LoVo (cell line): ENCODE measurements around the gene FYN.
A peak's percentile ranks its signal among the peaks of the same experiment; 100 is the strongest.
"Not testable (repeated sequence)": the region's sequence is repeated elsewhere in the genome, so short reads cannot be mapped to it uniquely, and the experiment has no call there.

Experiments
- DNase-seq: peaks from one replicate; pipeline ENCODE4 v3.0.0-alpha.2; 2016; ENCODE audit warnings: low spot score

The FYN gene

DNA sequence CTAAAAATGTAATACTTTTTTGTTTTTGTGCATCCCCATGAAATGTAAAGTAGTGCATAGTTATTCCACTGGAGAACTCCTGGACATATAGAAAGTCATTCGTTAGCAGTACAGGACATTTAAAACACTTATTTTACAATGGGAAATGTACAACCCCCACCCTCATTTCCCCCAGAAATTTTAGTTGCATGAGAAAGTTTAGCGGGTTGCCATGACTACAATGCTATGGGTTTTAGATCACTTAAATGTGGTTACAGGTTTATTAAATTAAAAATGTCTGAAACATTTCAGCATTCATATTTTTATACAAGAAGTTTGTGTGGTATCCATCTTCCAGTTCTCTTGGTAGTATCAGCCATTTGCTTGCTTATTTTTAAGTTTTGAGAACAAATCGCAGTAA is 212.7 kb downstream of the FYN start:
- no peak for DNase-seq

DNA sequence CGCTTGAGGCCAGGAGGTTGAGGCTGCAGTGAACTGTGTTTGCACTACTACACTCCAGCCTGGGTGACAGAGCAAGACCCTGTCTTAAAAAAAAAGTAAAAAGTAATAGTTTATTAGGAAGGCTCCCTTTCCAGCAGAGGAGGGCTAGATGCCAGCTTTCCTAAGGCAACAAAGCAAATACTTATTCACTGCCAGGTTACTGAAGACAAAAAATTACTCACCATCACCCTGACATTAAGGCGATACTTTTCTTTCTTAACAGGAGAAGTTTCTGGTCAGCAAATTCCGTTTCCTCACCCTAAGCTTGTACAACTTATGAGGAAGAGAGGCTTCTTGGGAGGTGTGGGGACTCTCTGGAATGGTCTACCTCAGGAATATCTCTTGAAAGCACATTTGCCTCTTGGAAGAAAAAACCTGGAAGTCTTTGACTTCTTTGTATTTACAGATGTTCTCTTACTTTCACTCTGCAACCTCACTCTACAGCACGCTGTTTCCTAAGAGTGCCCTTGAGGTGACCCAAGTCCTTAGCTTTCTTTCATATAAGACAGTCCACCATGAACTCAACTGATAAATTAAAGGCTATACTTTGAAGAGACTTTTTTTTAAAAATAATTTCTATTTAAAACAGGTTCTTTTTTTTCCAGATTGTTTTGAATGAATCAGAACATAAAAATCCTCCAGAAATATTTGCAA is 214.6 kb downstream of the FYN start:
- no peak for DNase-seq

DNA sequence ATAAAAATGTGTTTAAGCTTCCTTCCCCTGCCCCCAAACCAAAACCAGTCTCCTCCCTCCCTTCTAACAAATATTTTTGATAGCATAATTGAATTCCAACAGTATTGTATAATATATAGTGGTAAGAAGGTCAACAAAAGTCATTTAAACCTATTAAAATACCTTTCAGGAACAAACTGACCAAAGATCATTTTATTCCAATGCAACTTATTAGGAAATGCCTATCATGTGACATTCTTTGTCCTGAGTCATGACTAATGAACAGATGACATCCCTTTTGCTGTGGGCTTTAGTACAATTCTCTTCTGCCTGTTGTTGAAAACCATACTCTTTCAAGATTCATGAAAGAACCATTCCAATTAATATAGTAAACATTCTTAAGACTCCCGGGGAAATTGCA is 216.1 kb downstream of the FYN start:
- no peak for DNase-seq

DNA sequence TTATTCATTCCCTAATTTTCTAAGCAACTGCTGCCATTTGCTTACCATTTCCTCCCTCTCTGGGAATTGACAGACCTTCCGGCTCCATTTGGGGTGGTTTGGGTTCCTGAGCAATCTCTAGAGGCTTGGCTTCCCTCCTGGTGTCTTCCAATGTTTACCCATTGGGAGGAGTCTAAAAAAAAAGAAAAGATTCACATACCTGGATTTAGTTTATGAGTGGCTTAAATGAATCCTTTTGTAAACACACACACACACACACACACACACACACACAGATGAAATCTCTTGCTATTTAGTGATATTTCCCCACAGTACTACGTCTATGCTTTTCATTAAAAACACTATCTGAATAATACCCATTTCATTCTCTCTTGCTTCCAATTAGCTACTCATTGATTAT is 219.3 kb downstream of the FYN start:
- DNase-seq: peak; percentile 33

DNA sequence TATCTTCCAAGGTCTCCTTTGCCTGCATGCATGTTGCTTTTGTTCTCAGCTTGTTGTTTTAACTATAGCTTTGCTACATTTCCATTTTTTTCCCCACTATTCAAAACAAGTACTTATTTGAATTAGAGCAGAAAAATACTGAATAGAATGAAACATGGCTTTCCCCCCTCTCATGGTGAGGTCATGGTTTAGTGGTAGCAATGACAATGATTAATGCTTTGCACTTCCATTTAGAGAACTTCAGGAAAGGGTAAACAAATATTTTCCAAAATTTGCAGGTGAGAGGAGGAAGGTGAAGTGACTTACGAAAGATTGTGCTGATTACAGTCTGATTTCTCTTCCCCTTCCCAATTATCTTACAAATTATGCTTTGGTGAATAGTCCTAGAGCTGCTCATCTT is 219.8 kb downstream of the FYN start:
- DNase-seq: no peak

DNA sequence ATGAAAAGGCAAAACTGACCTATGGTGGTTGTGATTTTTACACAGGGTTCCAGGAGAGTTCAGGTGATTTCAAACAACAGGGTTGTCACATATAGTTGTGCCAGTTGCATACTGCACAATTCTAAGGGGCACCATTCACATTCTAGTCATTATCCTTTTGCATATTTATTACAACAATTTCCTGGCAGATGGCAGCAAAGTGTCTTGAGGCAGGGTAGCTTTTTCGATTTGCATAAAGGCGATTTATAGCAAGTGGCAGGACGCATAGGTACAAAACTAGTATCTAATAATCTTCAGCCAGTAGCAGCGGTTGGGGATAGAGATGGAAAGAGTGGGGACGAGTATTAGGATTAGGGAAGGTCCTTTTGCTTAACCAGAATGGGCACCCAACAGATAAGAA is 221.1 kb downstream of the FYN start:
- DNase-seq: no peak

DNA sequence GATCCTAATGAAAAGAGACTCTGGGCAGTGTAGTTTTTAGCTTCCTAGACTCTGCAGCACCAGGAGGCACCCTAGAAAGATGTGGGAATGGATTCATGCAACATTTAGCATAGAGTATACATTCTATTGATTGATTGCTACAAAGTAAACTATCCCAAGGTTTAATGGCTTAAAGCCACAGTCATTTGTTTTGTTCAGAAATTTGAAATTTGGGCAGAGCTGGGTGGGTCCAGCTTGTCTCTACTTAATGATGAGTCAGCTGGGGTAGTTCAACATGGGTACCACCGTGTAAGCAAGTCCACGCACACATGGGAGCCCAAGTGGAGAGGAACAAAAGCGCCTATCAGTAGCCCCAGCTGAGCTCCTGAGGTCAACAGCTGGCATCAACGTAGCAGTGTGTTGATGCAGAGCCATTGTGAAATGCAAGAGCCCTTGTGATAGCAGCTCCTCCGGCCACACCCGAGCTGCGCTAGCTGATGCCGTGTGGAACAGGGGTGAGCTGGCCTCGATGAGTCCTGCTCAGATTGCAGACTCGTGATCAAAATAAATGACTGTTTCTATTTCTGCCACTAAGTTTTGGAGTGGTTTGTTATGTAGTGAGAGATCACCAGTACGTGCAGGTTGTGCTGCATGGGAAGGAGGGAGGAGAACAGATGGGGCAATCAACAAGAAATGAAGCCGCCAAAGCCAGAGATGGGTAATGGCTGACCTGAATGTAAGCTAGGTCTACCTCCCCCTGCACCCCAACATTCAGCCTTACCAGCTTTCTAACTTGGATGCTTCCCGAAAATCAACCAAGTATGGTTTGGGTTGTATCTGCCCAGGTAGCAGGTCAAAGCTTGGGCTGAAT is 221.8 kb downstream of the FYN start:
- no peak for DNase-seq

DNA sequence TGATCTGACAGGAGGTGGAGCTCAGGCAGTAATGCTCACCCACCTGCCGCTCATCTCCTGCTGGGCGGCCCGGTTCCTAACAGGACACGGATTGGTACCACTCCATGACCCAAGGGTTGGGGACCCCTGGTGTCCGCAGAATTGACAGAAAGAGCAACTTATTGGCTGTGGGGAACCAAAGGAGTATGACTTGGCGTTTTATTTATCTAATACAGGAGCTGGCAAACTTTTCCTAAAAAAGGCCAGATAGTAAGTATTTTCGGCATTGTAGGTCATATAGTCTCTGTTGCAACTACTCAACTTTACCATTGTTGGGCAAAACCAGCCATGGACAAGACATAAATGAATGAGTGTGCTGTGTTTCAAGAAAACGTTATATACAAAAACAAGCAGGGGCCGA is 223.2 kb downstream of the FYN start:
- DNase-seq: no peak

DNA sequence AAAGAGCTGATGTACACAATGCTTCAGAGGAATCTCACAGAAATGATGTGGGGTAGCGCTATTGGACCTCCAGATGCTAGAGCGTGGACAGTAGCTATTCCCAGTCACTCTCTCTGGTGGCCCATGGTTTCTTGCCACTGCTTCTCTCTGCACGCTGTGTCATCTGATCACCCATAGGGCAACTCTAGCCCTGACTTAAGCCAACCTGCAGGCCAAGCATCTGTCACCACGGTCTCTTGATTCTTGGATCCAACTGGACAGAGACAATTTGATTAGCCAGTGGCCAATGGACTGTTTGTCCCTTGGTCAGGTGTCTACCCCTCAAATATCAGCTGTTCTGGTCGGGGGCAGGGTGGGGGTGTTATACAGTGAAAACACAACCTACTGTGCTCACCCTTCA is 225.2 kb downstream of the FYN start:
- DNase-seq: no peak

DNA sequence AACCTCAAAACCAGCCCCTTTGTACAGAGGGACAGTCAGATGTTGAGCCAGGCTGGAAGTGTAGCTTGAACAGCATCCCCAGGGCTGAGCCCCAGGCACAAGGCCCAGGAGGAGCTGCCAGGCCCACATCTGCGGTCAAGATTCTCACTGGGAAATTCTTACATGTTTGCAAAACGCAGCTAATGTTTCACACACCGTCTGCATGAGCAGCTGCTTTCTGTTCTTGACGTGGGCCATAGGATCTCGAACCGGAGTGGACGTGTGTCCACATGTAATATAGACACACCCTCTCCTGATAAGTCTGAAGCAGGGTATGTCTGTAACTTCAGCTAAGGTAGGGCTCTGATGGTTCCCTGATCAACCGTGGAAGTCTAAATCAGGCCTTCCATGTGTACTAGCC is 226.3 kb downstream of the FYN start:
- DNase-seq: no peak

DNA sequence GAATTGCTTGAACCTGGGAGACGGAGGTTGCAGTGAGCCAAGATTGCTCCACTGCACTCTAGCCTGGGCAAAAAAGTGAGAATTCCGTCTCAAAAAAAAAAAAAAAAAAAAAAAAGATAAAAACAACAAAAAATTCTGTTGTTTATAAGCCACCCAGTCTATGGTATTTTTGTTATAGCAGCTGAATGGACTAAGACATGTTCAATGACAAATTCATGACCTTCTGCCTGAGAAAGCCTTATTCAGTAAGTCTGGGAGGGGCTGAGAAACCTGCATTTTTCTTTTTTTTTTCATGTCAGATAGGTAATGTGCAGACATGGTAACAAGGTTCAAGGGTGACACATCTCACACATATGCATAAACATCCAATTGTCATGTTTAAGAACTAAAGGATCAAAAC is 227.2 kb downstream of the FYN start:
- no peak for DNase-seq

DNA sequence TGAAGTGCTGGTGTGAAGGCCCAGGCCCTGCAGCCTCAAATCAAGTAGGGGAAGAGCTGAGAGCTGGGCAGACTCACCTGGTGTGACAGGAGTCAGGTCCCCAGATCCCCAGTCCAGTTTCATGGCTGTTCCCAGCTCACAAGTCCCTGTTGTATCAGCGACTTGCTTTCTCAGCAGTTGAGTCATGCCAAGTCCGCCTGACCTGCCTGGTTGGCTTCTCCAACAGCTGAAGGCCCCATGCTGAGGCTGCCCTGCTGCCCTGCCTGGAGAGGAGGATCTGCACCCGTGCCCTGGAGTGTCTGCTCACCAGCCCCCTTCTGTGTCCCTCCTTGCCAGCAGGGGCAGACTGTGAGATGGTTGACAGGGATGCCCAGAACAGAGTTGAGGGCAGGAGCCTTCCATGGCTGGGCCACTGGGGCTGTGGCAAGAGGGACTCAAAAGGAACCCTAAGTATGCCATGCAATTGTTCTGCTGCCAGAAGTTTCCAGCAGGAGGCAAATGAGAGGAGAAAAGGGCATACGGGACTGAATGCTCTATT is 228.3 kb downstream of the FYN start:
- DNase-seq: no peak

DNA sequence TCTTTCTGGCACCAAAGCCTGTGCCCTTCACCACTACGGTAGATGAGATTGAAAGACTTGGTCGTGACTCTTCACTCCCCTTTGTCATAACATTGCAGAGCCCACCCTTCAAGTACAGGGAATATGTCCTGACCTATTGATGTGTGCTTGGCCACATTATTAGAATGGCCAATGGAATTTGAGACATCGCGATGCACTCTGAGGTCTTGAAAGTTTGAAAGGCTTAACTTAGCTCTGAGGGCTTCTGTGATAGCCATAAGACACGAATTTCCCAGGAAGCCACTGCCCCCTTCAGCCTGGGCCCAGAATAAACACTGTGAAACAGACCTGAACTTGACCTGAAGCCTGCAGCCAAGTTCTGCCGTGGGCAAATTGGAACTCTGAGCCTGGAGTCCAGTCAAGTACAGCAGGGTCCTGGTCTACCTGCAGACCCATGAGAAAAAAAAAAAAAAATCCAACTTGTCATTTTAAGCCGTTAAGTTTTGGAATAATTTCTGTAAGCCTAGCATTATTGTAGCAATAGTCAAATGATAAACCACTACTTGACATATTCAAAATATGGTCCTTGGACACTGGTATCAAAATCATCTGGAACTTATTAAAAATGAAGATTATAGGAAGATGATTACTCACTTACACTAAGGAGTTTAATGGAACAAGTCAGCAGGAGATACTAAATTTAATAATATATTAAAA is 230.6 kb downstream of the FYN start:
- peak; percentile 39 for DNase-seq

DNA sequence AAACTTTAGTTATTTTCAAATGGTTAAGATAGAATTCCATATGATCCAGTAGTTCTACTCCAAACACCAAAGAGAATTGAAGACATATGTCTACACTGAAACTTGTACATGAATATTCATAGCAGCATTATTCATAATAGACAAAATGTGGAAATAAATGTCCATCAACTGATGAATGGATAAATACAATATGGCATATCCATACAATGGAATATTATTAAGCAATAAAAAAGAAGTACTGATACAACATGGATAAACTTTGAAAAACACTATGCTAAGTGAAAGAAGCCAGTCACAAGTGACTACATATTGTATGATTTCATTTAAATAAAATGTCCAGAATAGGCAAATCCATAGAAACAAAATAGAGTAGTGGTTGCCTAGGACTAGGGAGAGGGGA is 234.0 kb downstream of the FYN start:
- DNase-seq: no peak

DNA sequence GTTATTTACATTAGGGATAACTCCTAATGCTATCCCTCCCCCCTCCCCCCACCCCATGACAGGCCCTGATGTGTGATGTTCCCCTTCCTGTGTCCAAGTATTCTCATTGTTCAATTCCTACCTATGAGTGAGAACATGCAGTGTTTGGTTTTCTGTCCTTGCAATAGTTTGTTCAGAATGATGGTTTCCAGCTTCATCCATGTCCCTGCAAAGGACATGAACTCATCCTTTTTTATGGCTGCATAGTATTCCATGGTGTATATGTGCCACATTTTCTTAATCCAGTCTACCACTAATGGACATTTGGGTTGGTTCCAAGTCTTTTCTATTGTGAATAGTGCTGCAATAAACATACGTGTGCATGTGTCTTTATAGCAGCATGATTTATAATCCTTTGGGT is 238.3 kb downstream of the FYN start:
- not testable (repeated sequence) for DNase-seq

DNA sequence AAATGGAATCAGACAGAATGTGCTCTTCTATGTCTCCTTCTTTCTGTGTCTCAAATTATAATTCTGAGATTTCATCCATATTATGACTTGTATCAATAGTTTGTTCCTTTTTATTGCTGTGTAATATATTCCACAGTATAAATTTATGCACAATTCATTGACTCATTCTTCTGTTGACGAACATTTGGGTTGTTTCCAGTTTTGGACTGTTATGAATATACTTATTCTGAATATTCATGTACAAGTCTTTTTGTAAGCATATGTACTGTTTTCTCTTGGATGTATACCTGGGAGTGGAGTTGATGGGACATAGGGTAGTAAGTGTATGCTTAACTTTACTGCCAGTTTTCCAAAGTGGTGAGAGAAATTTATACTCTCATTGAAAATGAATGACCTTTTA is 239.4 kb downstream of the FYN start:
- DNase-seq: no peak

DNA sequence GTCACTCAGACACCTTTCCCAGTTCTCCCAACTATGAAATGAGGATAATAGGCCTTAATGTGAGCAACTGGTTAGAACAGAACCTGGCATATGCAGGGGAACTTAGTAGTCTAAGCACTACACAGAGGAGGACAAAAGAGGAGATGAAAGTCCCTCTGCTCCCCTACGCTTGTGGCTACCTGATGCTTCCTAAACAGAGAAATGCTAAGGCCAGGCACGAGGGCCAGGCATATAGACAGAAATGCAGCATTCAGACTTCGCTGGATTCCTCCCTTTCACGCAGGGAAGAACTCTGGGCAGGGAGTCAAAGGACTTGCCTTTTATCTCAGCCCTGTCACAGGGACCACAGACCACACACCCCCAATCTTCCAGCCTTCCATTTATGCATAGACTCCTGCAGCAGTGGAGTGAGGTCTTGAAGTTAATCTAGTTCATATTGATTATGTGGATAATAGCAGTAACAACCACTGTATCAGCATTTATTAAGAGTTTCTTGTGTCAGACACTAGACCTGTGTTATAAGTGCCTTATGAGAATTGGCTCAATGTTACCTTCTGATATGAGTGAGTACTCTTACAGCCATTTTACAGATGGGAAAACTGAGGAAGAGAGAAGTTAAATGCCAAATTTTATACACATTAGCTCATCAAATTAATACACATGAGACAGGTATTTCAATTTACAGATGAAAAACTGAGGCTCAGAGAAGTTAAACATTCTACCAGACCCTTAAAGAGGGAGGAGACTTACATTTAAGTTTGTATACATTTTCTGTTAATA is 240.6 kb downstream of the FYN start:
- no peak for DNase-seq

DNA sequence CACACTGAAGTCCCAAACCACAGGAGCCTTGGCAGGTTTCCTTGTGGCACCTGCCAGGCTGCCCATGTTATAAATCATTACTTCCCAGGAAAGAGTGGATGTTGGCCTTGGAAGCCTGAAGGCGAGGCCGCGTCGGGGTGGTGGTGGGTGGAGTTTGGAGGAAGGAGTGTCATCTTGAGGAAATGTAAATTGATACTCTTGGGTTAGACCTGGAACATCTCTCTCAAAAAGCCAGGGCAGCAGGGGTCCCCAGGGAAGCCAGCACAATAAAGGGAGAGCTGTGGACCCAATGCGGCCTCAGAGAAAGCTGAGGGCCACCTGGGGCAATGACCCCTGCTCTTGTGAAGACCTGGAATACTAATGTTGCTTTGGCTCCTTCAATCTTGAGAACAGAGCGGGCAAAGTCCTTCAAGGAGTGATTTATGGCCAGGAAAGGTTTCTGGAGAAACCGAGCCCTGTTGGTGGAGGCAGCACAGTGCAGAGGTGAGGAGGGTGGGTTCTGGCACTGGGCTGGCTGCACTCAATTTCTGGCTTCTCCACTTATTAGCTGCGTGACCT is 241.3 kb downstream of the FYN start:
- peak; percentile 67 for DNase-seq

DNA sequence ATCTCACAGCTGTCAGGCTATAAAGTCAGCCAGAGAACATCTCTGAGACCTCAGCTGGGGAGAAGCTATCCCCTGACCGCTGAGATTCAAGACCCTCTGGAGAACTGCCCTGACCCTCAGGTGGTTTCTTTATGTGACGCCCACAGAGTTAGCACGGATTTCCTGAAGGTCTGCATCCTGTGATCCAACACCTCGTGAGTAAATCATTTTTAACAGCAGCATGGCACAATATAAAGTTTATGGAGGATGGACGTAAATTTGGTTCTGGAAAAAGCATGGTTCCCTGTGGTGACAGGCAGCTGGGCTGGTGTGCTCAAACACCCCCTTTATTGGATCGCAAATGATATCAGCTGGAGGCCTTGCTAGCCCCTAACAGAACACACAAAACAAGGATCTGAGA is 242.2 kb downstream of the FYN start:
- DNase-seq: no peak

DNA sequence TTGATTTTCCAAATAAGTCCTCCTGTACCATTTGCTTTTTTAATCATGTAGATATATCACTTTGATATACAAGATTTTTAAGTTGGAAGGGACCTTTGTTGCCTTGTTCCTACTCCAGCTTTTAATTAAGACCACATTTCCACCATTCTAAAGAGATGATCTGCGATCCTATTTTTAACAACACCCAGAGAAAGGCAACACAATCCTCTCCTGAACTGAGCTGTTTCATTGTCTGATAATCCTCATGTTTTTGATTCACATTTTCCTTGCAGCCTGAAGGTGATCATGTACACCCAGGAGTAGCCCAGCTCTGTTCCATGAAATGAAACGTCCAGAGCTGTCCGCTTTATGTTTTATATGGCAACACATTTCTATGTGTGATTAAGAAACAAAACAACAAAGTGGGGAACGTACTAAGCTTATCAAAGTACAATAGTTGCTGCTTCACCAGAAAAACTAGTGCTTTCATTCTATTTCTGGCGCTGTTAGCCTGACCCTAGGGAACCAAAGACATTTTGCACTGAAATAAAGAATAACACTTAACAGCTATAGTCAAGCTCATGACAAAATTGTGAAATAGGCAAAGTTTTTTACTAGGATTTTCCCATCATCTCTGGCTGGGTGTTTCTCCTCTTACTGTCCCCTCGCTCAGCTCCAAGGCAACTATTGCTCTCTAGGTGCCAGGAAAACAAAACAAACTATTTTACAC is 245.0 kb downstream of the FYN start:
- no peak for DNase-seq

DNA sequence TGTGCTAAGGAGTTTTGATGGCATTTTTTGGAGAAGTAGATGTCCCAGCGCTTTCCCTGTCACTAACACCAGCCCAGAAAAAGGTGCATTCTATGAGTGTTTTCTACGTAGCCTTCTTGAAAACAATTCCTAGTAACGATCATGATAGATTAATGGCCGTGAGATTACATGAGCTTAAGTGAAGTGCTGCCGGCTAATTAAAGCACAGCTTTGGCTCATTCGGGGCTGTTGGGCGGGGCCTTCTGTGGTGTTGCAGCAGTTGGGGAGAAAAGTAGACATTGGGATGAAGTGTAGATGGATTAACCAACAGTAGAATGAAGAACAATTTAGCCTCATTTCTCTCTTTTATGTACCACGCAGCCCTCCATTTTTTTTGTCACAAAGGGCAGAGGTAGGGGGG is 246.8 kb downstream of the FYN start:
- no peak for DNase-seq
